ENCODE results near the gene PTPN1.

The PTPN1 gene

DNA sequence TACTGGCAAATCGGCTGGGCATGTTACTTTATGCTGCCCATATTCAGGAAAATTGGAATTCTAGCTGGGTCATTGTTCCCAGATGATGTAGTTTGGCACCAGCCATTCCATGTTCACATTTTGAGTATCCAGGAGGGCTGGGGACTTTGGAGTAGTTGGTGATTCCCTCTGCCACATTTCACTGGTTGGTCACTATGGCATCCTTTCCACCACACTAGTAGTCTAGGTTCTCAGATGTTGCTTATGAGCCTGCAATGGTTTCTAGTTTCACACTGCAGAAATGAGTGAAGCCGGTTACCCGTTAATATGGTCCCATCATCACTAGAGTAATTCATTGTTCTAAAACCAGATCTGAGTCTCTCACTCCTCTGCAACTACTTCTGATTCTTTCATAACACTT lies 4.6 kb downstream of the PTPN1 start:
- no peak for FAIRE-seq

DNA sequence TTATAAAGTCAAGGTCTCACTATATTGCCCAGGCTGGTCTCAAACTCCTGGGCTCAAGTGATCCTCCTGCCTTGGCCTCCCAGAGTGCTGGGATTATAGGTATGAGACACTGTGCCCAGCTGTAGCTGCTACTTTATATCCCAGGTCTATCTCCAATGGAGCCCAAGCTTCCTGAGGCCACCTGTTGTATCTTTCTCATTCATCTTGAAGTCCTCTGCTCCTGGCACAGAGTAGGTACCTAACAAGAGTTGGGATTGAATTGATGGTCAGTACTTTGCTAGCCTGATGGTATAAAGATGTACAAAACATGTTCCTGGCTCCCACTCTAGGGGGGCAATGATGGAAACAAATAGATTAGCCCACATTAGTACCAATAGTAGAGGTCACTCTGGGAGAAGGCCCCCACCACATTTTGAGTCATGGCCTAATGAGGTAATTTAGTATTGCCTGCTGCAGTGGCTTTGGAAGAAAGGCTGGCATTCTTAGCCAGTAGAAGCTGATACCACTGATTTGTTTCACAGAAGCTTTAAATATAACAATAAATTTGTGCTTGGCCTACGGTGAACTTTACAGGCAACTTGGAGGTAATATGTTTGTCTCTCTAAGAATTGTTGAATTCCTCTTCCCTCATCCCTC lies 5.4 kb downstream of the PTPN1 start:
- FAIRE-seq: no peak

GRCh38 chr20:50516180-50516934 lies 6.2 kb downstream of the PTPN1 start:
- no peak for FAIRE-seq

DNA sequence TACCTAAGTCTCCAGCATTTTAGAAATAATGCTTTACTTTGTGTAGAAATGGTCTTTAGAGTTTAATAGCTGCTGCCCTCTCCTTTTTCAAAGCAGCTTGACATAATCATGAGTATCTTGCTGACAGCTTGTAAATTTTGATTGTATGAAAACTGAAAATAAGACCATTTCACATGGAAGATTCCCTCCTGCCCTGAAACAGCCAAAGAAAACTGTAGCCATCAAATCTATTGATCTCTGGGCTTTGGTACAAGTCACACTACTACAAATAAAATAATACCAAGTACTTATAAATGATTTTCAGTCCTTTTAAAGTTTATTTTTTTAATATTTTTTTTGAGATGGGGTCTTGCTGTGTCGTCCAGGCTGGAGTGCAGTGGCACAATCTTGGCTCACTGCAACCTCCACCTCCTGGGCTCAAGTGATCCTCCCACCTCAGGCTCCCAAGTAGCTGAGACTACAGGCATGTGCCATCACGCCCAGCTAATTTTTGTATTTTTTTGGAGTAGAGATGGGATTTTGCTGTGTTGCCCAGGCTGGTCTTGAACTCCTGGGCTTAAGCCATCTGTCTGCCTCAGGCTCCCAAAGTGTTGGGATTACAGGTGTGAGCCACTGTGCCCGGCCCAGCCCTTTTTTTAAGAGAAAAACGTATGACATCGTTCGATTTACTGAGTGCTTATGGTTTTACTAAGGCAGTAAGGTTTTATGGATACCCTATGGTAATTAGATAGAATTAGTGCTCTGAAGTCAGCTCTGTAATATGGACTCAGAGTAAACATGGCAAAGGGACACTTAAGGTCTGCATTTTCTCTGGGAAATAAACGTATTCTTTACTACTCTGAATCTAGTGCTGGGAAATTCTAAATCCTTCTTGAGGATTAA lies 7.0 kb downstream of the PTPN1 start:
- FAIRE-seq: no peak

- no peak for FAIRE-seq
Observed at GRCh38 chr20:50517817-50518154, 7.6 kb downstream of the PTPN1 start.

GRCh38 chr20:50518270-50518721 lies 8.1 kb downstream of the PTPN1 start:
- FAIRE-seq: no peak

GRCh38 chr20:50519036-50519762 lies 9.0 kb downstream of the PTPN1 start:
- no peak for FAIRE-seq

- FAIRE-seq: no peak
Observed at GRCh38 chr20:50520222-50520880, 10.2 kb downstream of the PTPN1 start.

DNA sequence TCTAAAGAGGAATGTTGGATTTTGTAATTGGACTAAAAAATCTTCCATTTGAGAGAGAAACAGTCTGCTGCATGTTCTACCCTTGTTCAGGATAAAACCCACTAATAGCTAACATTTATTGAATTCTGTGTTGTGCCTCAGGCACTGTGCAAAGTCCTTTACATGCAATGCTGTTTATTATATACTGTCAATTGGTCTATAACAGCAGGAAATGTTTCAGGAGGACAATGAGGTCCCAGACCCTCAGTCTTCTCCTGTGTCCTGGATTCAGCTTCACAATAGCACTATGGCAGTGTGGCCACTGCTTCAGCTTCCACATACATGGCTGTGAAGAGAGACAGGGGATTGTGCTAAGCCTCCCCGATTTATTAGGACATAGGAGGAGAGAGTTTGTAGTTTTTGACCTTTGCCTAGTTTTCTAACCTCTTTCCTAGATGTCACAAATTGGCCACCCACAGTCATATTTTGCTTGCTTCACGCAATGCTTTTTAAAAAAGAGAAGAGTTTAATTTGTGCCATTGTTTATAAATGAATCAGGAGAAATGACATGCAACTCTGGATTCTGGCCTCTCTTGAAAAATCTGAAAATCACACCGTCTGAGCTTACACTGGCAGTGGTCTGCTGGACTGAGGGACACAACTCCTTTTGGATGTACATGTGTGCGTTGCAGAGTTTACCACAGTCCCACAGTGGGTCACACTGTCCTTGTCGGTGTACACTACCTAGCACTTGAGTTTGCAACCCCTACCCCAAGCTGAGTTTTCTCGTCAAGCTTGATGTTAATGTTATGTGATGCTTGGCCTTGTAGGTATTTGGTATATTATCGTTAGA lies 11.3 kb downstream of the PTPN1 start:
- FAIRE-seq: no peak

GRCh38 chr20:50522053-50522674 lies 12.0 kb downstream of the PTPN1 start:
- FAIRE-seq: no peak

- no peak for FAIRE-seq
Observed at GRCh38 chr20:50523552-50524167, 13.5 kb downstream of the PTPN1 start.

DNA sequence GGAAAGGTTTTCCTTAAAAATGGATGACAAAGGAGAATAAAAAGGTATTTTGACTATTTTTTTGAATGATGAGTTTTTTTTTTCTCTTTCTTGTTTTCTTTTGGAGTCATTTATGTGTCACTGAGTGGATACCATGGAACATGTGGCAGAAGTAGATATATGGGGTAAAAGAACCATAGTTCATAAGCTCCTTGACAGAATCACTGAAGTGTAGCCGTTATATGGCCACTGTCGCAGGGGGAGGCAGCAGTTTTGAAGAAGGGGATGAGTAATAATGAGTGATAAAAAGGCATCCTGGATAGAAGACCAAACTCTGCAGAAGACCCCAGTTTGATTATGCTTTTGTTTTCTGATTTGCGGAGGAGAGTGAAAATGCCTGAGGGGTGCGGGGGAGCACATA lies 15.5 kb downstream of the PTPN1 start:
- FAIRE-seq: no peak

DNA sequence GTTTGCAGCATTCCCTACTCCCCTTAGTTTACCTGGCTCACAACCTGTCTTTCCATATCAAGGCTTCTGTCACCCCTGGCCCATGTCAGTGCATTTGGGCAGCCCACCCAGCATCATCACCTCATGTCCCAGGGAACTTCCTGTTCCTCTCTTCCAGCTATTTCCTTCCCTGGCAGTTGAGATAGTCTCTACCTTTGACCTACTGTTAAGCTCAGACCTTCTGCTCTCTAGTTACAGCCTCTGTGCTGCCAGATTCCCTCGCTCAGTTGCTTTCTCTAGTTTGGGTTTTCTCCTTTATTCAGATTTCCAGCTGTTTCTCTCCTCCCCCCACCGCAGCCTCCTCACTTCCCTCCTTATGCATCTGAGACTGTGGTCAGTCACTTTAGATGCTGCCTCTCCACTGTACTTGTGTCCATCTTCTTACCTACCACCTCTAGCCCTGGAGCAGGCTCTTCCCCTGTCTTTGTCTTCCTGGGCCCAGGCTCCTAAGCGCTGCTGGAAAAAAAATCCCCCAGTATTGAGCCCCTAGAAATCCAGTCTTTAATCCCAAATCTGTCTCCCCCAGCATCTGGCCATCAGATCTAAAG lies 16.3 kb downstream of the PTPN1 start:
- no peak for FAIRE-seq

DNA sequence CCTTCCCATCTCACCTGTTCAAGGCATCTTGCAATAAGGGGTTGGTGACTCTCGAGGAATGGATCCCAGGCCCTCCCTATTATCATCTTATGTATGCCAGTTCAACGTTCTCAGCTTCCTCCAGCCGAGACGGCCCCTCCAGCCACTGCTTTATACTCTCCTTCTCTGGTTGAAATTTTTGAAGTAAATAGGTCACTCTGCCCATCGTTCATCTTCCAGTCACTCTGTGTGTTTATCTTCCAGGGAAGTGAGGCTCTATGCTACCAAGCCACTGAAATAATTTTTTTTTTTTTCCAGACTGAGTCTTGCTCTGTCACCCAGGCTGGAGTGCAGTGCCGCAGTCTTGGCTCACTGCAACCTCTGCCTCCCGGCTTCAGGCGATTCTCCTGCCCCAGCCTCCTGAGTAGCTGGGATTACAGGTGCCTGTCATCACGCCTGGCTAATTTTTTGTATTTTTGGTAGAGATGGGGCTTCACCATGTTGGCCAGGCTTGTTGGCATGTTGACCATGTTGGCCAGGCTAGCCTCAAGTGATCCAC lies 17.0 kb downstream of the PTPN1 start:
- no peak for FAIRE-seq

DNA sequence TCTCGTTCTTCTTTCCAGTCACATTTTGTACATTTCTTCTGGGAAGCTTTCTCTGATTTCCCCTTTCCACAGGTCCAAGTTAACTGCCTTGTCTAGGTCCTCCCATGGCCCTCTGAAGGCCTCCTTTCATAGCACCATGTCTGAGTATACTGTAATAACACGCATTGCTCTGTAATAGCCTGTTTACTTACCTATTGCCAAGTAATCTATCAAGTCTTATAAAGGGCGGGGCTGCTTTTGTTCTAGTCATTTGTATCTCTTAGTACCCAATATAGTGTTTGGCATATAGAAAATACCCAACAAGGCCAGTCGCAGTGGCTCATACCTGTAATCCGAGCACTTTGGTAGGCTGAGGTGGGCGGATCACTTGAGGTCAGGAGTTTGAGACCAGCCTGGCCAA lies 17.9 kb downstream of the PTPN1 start:
- FAIRE-seq: no peak

- no peak for FAIRE-seq
Observed at GRCh38 chr20:50528804-50529351, 18.7 kb downstream of the PTPN1 start.

DNA sequence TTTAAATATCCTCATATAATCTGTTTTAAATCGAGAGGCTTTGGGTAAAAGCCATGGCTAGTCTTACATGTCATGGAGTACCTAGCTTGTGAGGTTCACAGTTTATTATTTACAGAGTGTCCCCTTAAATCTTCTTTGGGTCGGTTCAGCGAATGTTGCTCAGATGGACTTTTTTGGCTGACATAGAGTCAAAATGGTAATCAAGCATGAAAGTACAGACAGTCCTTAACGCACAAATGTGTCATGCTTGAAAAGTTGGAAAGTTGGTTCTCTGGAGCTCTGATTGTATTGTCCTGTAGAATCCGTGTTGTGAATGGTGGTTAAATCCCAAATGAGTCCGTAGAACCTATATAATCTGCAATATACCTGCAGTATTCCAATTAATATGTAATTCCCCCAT lies 22.0 kb downstream of the PTPN1 start:
- FAIRE-seq: no peak

DNA sequence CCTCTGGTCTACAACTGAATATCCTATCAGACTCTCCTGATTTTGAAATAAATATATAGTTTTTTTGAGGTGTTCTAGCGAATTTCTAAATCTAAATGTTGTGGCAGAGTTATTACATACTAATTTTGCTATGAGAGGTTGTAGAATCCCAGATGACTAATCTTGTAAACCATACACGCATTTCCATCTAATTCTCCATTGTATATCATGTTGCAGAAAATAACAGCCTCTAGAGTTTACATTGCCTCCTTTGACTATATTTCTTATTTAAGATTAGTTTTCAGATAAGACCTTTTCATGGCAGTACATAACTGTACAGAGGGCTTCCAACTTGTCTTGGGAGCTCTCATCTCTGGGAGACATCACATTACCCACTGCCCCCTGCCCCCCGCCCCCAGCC lies 22.9 kb downstream of the PTPN1 start:
- no peak for FAIRE-seq

GRCh38 chr20:50533464-50533863 lies 23.3 kb downstream of the PTPN1 start:
- no peak for FAIRE-seq

DNA sequence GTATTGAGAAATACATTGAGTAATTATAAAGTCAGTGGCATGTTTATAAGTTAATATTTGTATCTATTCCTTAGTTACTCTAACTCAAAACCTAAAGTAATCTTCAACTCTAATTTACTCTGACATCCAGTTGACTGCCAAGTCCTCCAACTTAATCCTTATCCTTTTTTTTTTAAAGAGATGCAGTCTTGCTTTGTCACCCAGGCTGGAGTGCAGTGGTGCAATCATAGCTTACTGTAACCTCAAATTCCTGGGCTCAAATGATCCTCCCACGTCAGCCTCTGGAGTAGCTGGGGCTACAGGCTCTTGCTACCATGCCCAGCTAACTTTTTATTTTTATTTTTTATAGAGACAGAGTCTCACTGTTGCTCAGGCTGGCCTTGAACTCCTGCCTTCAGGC lies 24.4 kb downstream of the PTPN1 start:
- FAIRE-seq: no peak

Measured in TTC549 (cell line).